Endodermal cell (in vitro differentiated cells): ENCODE data around the gene SLC16A9. TPM values are rescaled to one million over a fixed set of nuclear protein-coding genes. Genes with fewer than 3 reads are reported as not detected.

Source experiments
- DNase-seq: peaks from one replicate; pipeline ENCODE4 v3.0.0-alpha.2; 2017
- H3K27ac ChIP-seq: 2 replicates; pipeline ENCODE4 v1.5.1; 2013; ENCODE audit warnings: mild to moderate bottlenecking, low read depth, low read length, moderate library complexity
- H3K27me3 ChIP-seq: 2 replicates; pipeline ENCODE4 v1.6.1; 2013; ENCODE audit warnings: mild to moderate bottlenecking, low read length, moderate library complexity; ENCODE audit not compliant: insufficient read depth, control insufficient read depth, poor library complexity, severe bottlenecking
- H3K36me3 ChIP-seq: 2 replicates; pipeline ENCODE4 v1.7.0; 2013; ENCODE audit warnings: mild to moderate bottlenecking, low read length, moderate library complexity; ENCODE audit not compliant: control insufficient read depth, insufficient read depth
- H3K4me1 ChIP-seq: one replicate; pipeline ENCODE4 v1.7.0; 2013; ENCODE audit warnings: low read length; ENCODE audit not compliant: control insufficient read depth, insufficient read depth
- H3K4me3 ChIP-seq: 2 replicates; pipeline ENCODE4 v1.5.1; 2013; ENCODE audit warnings: mild to moderate bottlenecking, low read length, moderate library complexity
- H3K9ac ChIP-seq: 2 replicates; pipeline ENCODE4 v1.6.1; 2013; ENCODE audit warnings: mild to moderate bottlenecking, low read length, moderate library complexity; ENCODE audit not compliant: poor library complexity, severe bottlenecking; ENCODE audit errors: extremely low read depth
- H3K9me3 ChIP-seq: 2 replicates; pipeline ENCODE4 v1.6.1; 2013; ENCODE audit warnings: mild to moderate bottlenecking, low read length, moderate library complexity; ENCODE audit not compliant: control insufficient read depth
- H3K27ac Mint-ChIP-seq: 2 replicates; pipeline ENCODE4 v1.8.0; 2020; ENCODE audit warnings: mixed read lengths
- H3K27me3 Mint-ChIP-seq: 2 replicates; pipeline ENCODE4 v1.8.0; 2021; ENCODE audit warnings: mild to moderate bottlenecking, mixed read lengths; ENCODE audit not compliant: insufficient read depth
- H3K36me3 Mint-ChIP-seq: 2 replicates; pipeline ENCODE4 v1.8.0; 2020; ENCODE audit warnings: low read depth, mixed read lengths
- H3K4me1 Mint-ChIP-seq: 2 replicates; pipeline ENCODE4 v1.8.0; 2020; ENCODE audit warnings: mixed read lengths
- H3K4me3 Mint-ChIP-seq: 2 replicates; pipeline ENCODE4 v1.8.0; 2020; ENCODE audit warnings: mild to moderate bottlenecking, moderate library complexity, mixed read lengths
- H3K9me3 Mint-ChIP-seq: 2 replicates; pipeline ENCODE4 v1.8.0; 2020; ENCODE audit warnings: mild to moderate bottlenecking, mixed read lengths
- WGBS, 2 experiments: methylation state at CpG; one replicate each; pipeline versions ENCODE4 v1.1.5 to v1.1.7; 2013; ENCODE audit warnings: missing lambda C conversion rate in 2 of 2, mixed read lengths in 1 of 2; ENCODE audit not compliant: insufficient coverage in 1 of 2, insufficient read length in 1 of 2; 5-methylcytosine and 5-hydroxymethylcytosine counted together
- total RNA-seq, 2 donors: library from RNA; stranded (reverse); fragmentation: NEBNext Ultra II Directional in 1 of 2; extraction: Animal tissue kit (Norgen Biotek cat#: 25700) in 1 of 2; gene quantifications; 2 replicates in 1 of 2; 3 replicates in 1 of 2; pipeline ENCODE4 v1.2.1, GENCODE V29; 2021
- TF ChIP-seq, protein P1 (sequence below): fragments of 200-600 bp; sonication (generic); conservative IDR thresholded peaks from 2 replicates; pipeline ENCODE4 v1.5.0; 2021; ENCODE audit warnings: antibody characterized with exemption, mild to moderate bottlenecking

SLC16A9 gene
- total RNA-seq, 2 donors from 2014 or later: 4.9 to 19.3 TPM

- H3K9me3 ChIP-seq: peaks cover 8% of the 10 kb centered on the region
- no peaks in the 10 kb centered on the region for H3K27me3 ChIP-seq
- H3K4me3 Mint-ChIP-seq: no peak overlapping the region
- TF ChIP-seq, protein P1, sequence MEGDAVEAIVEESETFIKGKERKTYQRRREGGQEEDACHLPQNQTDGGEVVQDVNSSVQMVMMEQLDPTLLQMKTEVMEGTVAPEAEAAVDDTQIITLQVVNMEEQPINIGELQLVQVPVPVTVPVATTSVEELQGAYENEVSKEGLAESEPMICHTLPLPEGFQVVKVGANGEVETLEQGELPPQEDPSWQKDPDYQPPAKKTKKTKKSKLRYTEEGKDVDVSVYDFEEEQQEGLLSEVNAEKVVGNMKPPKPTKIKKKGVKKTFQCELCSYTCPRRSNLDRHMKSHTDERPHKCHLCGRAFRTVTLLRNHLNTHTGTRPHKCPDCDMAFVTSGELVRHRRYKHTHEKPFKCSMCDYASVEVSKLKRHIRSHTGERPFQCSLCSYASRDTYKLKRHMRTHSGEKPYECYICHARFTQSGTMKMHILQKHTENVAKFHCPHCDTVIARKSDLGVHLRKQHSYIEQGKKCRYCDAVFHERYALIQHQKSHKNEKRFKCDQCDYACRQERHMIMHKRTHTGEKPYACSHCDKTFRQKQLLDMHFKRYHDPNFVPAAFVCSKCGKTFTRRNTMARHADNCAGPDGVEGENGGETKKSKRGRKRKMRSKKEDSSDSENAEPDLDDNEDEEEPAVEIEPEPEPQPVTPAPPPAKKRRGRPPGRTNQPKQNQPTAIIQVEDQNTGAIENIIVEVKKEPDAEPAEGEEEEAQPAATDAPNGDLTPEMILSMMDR: no peak
- H3K27ac ChIP-seq: no peak overlapping the region
- no peak overlapping the region for H3K4me3 ChIP-seq
- no peak overlapping the region for H3K9ac ChIP-seq
- H3K27ac Mint-ChIP-seq: no peak overlapping the region
- no peak for DNase-seq
- H3K4me1 ChIP-seq: no peaks in the 10 kb centered on the region
- no peaks in the 10 kb centered on the region for H3K36me3 ChIP-seq
- 88 to 90% methylated on average over 1 of the region's 1 CpG for WGBS, 2 experiments
- no peaks in the 10 kb centered on the region for H3K27me3 Mint-ChIP-seq
- no peaks in the 10 kb centered on the region for H3K4me1 Mint-ChIP-seq
- peaks cover 18% of the 10 kb centered on the region for H3K9me3 Mint-ChIP-seq
- H3K36me3 Mint-ChIP-seq: peaks cover 3% of the 10 kb centered on the region
Observed at GRCh38 chr10:59635502-59636290, 74.0 kb downstream of the SLC16A9 start.

- peaks cover 3% of the 10 kb centered on the region for H3K36me3 Mint-ChIP-seq
- Histone ChIP-seq H3K4me3 (no peak overlapping the region), H3K4me1 (no peaks in the 10 kb centered on the region), H3K27ac (no peak overlapping the region), H3K9ac (no peak overlapping the region), H3K27me3 (no peaks in the 10 kb centered on the region), H3K9me3 (peaks cover 8% of the 10 kb centered on the region), H3K36me3 (no peaks in the 10 kb centered on the region)
- no peak for DNase-seq
- 90 to 94% methylated on average over 2 of the region's 2 CpGs for WGBS, 2 experiments
- peaks cover 5% of the 10 kb centered on the region for H3K4me1 Mint-ChIP-seq
- H3K27ac Mint-ChIP-seq: no peak overlapping the region
- peaks cover 18% of the 10 kb centered on the region for H3K9me3 Mint-ChIP-seq
- no peaks in the 10 kb centered on the region for H3K27me3 Mint-ChIP-seq
- H3K4me3 Mint-ChIP-seq: no peak overlapping the region
- TF ChIP-seq, protein P1: no peak
Observed at GRCh38 chr10:59634102-59634501, 75.5 kb downstream of the SLC16A9 start.

DNA sequence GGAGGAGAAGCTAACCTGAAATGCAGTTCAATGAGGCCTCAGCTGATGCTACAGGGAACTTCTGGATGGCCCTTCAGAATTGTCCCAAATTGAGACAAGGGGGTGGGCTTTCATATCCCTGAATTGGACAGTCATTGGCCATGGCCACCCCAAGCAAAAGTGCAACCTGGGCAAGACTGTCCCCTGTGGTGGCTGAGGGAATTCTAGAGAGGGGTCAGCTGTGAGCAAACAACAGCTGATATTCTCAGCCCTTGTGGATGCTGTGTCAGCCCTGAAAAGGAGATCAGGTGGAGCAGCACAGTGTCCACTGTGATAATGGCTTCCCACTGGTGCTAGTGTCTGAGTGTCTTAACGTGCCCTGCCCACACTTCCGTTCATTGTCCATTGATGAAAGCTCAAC, 76.6 kb downstream of the SLC16A9 start:
- DNase-seq: peak; percentile 52
- no peak overlapping the region for H3K27ac Mint-ChIP-seq
- H3K36me3 Mint-ChIP-seq: no peaks in the 10 kb centered on the region
- peaks cover 12% of the 10 kb centered on the region for H3K9me3 Mint-ChIP-seq
- TF ChIP-seq, protein P1: peak; percentile 50
- H3K36me3 ChIP-seq: no peaks in the 10 kb centered on the region
- no peak overlapping the region for H3K4me3 ChIP-seq
- no peaks in the 10 kb centered on the region for H3K4me1 ChIP-seq
- H3K27ac ChIP-seq: no peak overlapping the region
- H3K4me3 Mint-ChIP-seq: no peak overlapping the region
- peaks cover 4% of the 10 kb centered on the region for H3K9me3 ChIP-seq
- 86 to 87% methylated on average over 2 of the region's 2 CpGs for WGBS, 2 experiments
- no peaks in the 10 kb centered on the region for H3K27me3 Mint-ChIP-seq
- no peak overlapping the region for H3K9ac ChIP-seq
- H3K27me3 ChIP-seq: no peaks in the 10 kb centered on the region
- peaks cover 5% of the 10 kb centered on the region for H3K4me1 Mint-ChIP-seq
